Neutrophil (primary cell): ENCODE data around the gene NDC1.

Experiments used
- H3K27ac ChIP-seq: fragments of 200-600 bp; sonication (generic); 2 replicates; pipeline ENCODE4 v1.5.1; 2016; ENCODE audit warnings: mild to moderate bottlenecking, moderate library complexity
- H3K27me3 ChIP-seq: fragments of 200-600 bp; sonication (generic); 2 replicates; pipeline ENCODE4 v1.6.0; 2016; ENCODE audit warnings: mild to moderate bottlenecking
- H3K36me3 ChIP-seq: fragments of 200-600 bp; sonication (generic); 2 replicates; pipeline ENCODE4 v1.5.1; 2017
- H3K4me1 ChIP-seq, 2 experiments: fragments of 200-600 bp in 1 of 2; sonication (generic) in 1 of 2; 1 replicate in 1 of 2; 2 replicates in 1 of 2; pipeline versions ENCODE4 v1.5.1 to v1.6.1; 2013 to 2016; ENCODE audit warnings: low read depth in 1 of 2, low read length in 1 of 2, mild to moderate bottlenecking in 1 of 2, moderate library complexity in 1 of 2; ENCODE audit not compliant: control insufficient read depth in 1 of 2, insufficient read depth in 1 of 2
- H3K4me3 ChIP-seq, 2 experiments: fragments of 200-600 bp in 1 of 2; sonication (generic) in 1 of 2; 1 replicate in 1 of 2; 2 replicates in 1 of 2; pipeline ENCODE4 v1.5.1; 2013 to 2016; ENCODE audit warnings: low read depth in 1 of 2, low read length in 1 of 2, mild to moderate bottlenecking in 1 of 2, moderate library complexity in 1 of 2
- H3K9me3 ChIP-seq: fragments of 200-600 bp; sonication (generic); 2 replicates; pipeline ENCODE4 v1.5.1; 2016
- TF ChIP-seq, protein P1 (sequence below): fragments of 200-600 bp; sonication (generic); IDR thresholded peaks from 2 replicates; pipeline ENCODE4 v1.5.1; 2016; ENCODE audit warnings: antibody characterized with exemption

The NDC1 gene

DNA sequence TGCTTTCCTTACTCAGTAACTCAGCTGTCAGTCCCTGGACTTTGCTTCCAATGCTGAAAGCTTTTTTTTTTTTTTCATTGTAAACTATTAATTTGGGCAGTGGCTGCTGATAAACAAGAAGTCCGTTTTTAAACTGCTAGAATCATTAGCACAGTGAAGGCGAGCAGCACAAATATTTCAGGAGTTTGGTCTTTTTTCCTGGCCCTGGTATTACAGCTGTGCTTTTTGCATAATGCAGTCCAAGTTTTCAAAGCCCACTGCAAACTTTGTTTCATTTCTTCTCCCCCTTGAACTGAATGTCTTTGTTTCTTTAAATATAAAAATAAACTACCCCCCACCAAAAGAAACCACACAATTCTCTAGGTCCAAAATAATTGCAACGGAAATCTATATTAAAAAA is 105.7 kb downstream of the NDC1 start:
- Histone ChIP-seq H3K4me3 (no peak overlapping the region), H3K36me3 (no peaks in the 10 kb centered on the region), H3K4me1 (no peaks in the 10 kb centered on the region), H3K9me3 (no peaks in the 10 kb centered on the region), H3K27me3 (peaks cover 73% of the 10 kb centered on the region), H3K27ac (no peak overlapping the region)
- TF ChIP-seq, protein P1, sequence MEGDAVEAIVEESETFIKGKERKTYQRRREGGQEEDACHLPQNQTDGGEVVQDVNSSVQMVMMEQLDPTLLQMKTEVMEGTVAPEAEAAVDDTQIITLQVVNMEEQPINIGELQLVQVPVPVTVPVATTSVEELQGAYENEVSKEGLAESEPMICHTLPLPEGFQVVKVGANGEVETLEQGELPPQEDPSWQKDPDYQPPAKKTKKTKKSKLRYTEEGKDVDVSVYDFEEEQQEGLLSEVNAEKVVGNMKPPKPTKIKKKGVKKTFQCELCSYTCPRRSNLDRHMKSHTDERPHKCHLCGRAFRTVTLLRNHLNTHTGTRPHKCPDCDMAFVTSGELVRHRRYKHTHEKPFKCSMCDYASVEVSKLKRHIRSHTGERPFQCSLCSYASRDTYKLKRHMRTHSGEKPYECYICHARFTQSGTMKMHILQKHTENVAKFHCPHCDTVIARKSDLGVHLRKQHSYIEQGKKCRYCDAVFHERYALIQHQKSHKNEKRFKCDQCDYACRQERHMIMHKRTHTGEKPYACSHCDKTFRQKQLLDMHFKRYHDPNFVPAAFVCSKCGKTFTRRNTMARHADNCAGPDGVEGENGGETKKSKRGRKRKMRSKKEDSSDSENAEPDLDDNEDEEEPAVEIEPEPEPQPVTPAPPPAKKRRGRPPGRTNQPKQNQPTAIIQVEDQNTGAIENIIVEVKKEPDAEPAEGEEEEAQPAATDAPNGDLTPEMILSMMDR = no peak

DNA sequence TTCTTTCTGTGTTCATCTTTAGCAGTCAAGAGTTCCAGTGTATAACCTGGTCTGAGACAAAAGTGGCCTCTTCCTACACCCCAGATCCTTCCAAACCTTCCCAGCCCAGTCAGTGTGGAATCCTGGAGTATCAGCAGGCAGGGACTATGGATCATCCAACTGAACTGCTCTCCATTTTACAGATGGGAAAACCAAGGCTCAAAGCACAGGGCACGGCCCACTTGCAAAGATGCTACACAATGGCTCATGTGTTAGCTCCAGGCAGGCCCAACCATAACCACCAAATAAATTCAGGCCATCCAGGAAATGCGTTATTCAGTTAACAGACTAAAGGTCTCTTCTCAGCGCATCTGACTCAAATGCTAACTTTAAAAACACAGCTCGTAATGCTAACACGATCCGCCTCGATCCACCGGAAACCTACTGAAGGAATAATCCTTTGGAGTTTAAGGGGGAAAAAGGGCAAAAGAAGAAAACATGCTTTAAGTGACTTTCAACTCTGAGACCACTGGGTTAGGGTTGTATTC is 106.3 kb downstream of the NDC1 start:
- TF ChIP-seq, protein P1 = no peak
- Histone ChIP-seq H3K9me3 (no peaks in the 10 kb centered on the region), H3K27me3 (peaks cover 67% of the 10 kb centered on the region), H3K36me3 (no peaks in the 10 kb centered on the region), H3K4me3 (no peak overlapping the region), H3K4me1 (no peaks in the 10 kb centered on the region), H3K27ac (no peak overlapping the region)

DNA sequence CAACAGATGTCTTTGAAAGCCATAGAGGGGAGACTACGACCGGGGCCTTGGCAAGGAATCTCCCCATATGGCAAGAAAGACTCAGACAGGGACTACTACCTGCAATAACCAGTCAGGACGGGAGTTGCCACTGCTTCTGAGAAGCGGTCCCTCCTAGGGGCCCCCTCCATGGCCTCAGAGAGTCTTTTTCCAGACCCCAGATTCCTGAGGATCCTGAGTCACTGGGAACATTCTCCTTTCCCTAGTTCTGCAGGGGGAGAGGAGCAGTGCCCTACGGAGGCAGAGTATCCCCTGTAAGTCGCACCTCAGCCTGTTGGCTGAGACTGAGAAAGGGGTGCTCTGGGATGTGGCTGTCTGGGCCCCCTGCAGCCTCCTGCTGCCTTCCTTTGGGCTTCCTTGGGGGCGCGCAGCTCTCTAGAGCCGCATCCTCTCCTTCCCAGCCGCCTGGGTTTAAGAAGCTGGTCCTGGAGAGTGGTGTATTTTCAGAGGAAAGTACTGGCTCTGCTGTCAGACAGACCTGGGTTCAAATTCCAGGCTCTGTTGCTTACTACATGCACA is 107.0 kb downstream of the NDC1 start:
- Histone ChIP-seq H3K9me3 (no peaks in the 10 kb centered on the region), H3K4me3 (no peak overlapping the region), H3K4me1 (no peaks in the 10 kb centered on the region), H3K36me3 (no peaks in the 10 kb centered on the region), H3K27me3 (peaks cover 60% of the 10 kb centered on the region), H3K27ac (no peak overlapping the region)
- TF ChIP-seq, protein P1 = no peak

DNA sequence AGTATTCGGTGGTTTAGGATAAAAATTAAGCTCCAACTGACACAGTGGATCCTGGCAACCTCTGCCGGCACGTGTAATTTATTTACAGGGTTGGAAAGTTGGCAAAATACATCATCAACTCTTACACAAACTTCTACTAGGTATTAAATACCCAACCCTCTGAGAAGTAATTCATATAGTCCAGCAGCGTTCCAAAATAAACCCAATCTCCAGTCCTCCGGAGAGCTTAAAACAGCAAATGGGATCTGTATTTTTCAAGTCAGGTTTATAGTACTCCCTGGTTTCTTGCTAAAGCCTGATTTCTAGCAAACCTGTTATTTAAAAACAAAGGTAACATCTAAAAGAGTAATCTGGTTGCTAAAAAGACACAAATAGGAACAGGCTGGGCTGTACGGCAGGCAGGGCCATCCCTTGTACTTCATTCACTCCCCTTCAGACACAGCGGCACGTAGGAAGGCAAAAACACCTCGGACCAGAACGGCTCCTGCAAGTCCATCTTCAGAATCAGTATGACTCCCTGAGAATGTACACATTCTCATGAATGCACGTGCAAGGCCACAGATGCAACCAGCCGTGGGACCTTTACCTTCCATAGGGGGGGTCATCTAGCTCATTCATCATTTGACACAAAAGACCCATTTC is 107.8 kb downstream of the NDC1 start:
- H3K9me3 ChIP-seq = no peaks in the 10 kb centered on the region
- no peak overlapping the region for H3K27ac ChIP-seq
- H3K27me3 ChIP-seq = peaks cover 52% of the 10 kb centered on the region
- H3K4me3 ChIP-seq = no peak overlapping the region
- H3K4me1 ChIP-seq = no peaks in the 10 kb centered on the region
- no peaks in the 10 kb centered on the region for H3K36me3 ChIP-seq
- TF ChIP-seq, protein P1 = no peak

DNA sequence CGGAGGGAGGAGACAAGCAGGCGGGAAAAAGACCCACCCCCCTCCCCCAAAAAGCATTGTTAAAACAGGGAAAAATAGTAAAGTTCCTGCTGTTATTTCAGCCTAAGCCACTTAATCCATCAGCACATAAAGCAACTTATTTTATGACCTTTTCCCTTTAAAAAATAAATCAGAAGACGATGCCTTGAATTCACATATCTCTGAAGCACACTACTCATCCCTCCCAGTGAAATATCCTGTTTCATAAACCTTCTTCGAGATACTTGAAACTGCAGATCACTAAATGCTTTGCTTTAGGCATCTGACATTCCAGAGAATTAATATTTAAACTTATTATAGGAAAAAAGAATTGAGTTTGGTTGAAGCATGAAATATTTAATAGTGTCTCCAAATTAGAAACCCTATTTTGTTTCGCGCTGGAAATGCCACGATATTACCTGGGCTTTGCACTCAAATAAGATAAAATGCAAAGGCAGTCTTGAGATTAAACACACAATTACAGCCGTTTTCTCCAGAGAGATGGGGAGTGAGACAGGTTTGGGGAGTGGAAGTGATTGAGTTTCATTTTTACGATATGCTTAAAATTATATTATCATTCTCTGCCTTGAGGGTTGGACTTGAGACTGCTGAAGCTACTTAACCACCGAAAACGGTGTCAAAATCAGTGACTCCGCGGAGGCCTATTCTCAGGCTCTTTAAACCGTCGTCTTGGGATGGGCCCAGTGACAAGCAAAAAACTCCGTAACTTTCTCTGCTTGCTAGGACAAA is 108.5 kb downstream of the NDC1 start:
- TF ChIP-seq, protein P1 = no peak
- Histone ChIP-seq H3K9me3 (no peaks in the 10 kb centered on the region), H3K27ac (no peak overlapping the region), H3K27me3 (peaks cover 51% of the 10 kb centered on the region), H3K4me3 (no peak overlapping the region), H3K4me1 (no peaks in the 10 kb centered on the region), H3K36me3 (no peaks in the 10 kb centered on the region)
